K562 (cell line): Measurements from ENCODE around the gene OTOP3. TPM values are rescaled to one million over a fixed set of nuclear protein-coding genes. Genes with fewer than 3 reads are reported as not detected.
A peak's percentile ranks its signal among the peaks of the same experiment; 100 is the strongest.

Experiments
- CREB1 ChIP-seq, 2 experiments: sonication (generic) in 1 of 2; formaldehyde crosslinking in 1 of 2; IDR thresholded peaks; 2 replicates each; pipeline versions ENCODE4 v1.6.1 to v1.8.0; 2012 to 2022; ENCODE audit warnings: inconsistent platforms in 1 of 2, mild to moderate bottlenecking in 1 of 2, missing genetic modification reagents in 1 of 2, moderate library complexity in 1 of 2
- ETS1 ChIP-seq: conservative IDR thresholded peaks from 2 replicates; pipeline ENCODE4 v1.6.1; 2011; ENCODE audit warnings: low read depth, mild to moderate bottlenecking, low read length; ENCODE audit not compliant: control insufficient read depth
- KHSRP ChIP-seq: fragments of 450-650 bp; IDR thresholded peaks from 2 replicates; pipeline ENCODE4 v1.6.1; 2017
- NONO ChIP-seq, 2 experiments: fragments of 200-400 bp in 1 of 2; fragments of 450-650 bp in 1 of 2; formaldehyde crosslinking in 1 of 2; IDR thresholded peaks; 2 replicates each; pipeline ENCODE4 v1.6.1; 2017; ENCODE audit warnings: low read depth in 2 of 2, mild to moderate bottlenecking in 2 of 2, moderate library complexity in 2 of 2, low read length in 1 of 2
- PCBP2 ChIP-seq: fragments of 200-400 bp; formaldehyde crosslinking; IDR thresholded peaks from 2 replicates; pipeline ENCODE4 v1.6.1; 2018; ENCODE audit warnings: low read length, low read depth, mild to moderate bottlenecking, moderate library complexity; ENCODE audit not compliant: poor library complexity, severe bottlenecking
- PHF20 ChIP-seq: fragments of 450-650 bp; IDR thresholded peaks from 2 replicates; pipeline ENCODE4 v1.6.1; 2018; ENCODE audit not compliant: partially characterized antibody
- RCOR1 ChIP-seq, 2 experiments: IDR thresholded peaks; 2 replicates each; pipeline ENCODE4 v1.6.1; 2012; ENCODE audit warnings: low read depth in 2 of 2, low read length in 2 of 2, borderline replicate concordance in 1 of 2, improper control_type of control experiment in 1 of 2
- SIRT6 ChIP-seq: IDR thresholded peaks from one replicate; pipeline ENCODE4 v1.6.1; 2012; ENCODE audit warnings: low read depth, mild to moderate bottlenecking, control low read depth, inconsistent platforms, low read length, moderate library complexity
- TARDBP ChIP-seq: fragments of 450-650 bp; IDR thresholded peaks from 2 replicates; pipeline ENCODE4 v1.6.1; 2016
- TFAP4 ChIP-seq: sonication (generic); formaldehyde crosslinking; IDR thresholded peaks from 2 replicates; pipeline ENCODE4 v1.8.0; 2022; ENCODE audit warnings: missing genetic modification reagents, mild to moderate bottlenecking, moderate library complexity, borderline replicate concordance
- TGIF2 ChIP-seq: sonication (generic); formaldehyde crosslinking; IDR thresholded peaks from 2 replicates; pipeline ENCODE4 v1.8.1; 2022; ENCODE audit warnings: mild to moderate bottlenecking, missing genetic modification reagents, moderate library complexity
- ZBTB33 ChIP-seq: sonication (generic); formaldehyde crosslinking; IDR thresholded peaks from 2 replicates; pipeline ENCODE4 v1.8.1; 2023; ENCODE audit warnings: mild to moderate bottlenecking, missing genetic modification reagents
- ZBTB7A ChIP-seq: IDR thresholded peaks from 2 replicates; pipeline ENCODE4 v1.6.1; 2011; ENCODE audit warnings: low read depth, mild to moderate bottlenecking, low read length, moderate library complexity, borderline replicate concordance; ENCODE audit not compliant: control insufficient read depth
- ZNF609 ChIP-seq: sonication (generic); formaldehyde crosslinking; IDR thresholded peaks from 2 replicates; pipeline ENCODE4 v1.8.1; 2023; ENCODE audit warnings: missing genetic modification reagents, mild to moderate bottlenecking, borderline replicate concordance
- polyA plus RNA-seq, 8 experiments: library from polyadenylated mRNA; depleted of rRNA in 4 of 8; stranded (reverse) in 5 of 8; unstranded in 3 of 8; fragments of >200 nt; fragmentation: Nextera tagmentation in 2 of 8; fragmentation: Illumina TruSeq in 1 of 8; extraction: Ambion mirVana in 2 of 8; extraction: Trizol in 1 of 8; gene quantifications; 2 replicates each; pipeline versions ENCODE4 v1.2.1 to v1.2.3, GENCODE V29; 2011 to 2014; ENCODE audit warnings: inconsistent platforms in 1 of 8, missing spikeins in 1 of 8
- total RNA-seq, 7 experiments: library from RNA; depleted of rRNA in 6 of 7; stranded (reverse); fragments of >200 nt in 6 of 7; fragmentation: Illumina TruSeq in 2 of 7; extraction: Trizol in 2 of 7; gene quantifications; 2 replicates each; pipeline versions ENCODE4 v1.2.1 to v1.2.3, GENCODE V29; 2011 to 2021; ENCODE audit warnings: low replicate concordance in 1 of 7
- TF ChIP-seq, protein P1 (sequence below): sonication (generic); formaldehyde crosslinking; IDR thresholded peaks from 2 replicates; pipeline ENCODE4 v1.8.0; 2022; ENCODE audit warnings: mild to moderate bottlenecking, missing genetic modification reagents

Gene OTOP3
- total and polyA plus RNA-seq, 9 of the 15 experiments (the other 6 are each of a cell fraction or from before 2014, with no cell fraction given): not detected

- TF ChIP-seq ZBTB7A (peak; percentile 65; the same call in 1 of the 2 replicates), SIRT6 (no peak), ZNF609 (CRISPR knock-in tag) (0 out of 2 replicates have a peak, but pooled peaks have one; percentile 68), ETS1 (peak; percentile 59; the same call in 1 of the 2 replicates), PHF20 (peak; percentile 48), ZBTB33 (CRISPR knock-in tag) (peak; percentile 76), NONO (IDR thresholded peaks at IDR 0.05; ENCODE audit: low read depth in 2 of 2, low read length in 1 of 2) (peak; percentile 8 to 46; a peak in 2 of 4 replicates), TFAP4 (CRISPR knock-in tag) (peak; percentile 86), PCBP2 (no peak), TGIF2 (CRISPR knock-in tag) (no peak), RCOR1 (IDR thresholded peaks at IDR 0.05; ENCODE audit: borderline replicate concordance in 1 of 2, low read depth in 2 of 2, low read length in 2 of 2) (peak in 1 of 2 experiments; percentile 58; a peak in 3 of 4 replicates), CREB1 (IDR thresholded peaks at IDR 0.05) (peak; percentile 76), CREB1 (CRISPR knock-in tag; IDR thresholded peaks at IDR 0.05) (peak; percentile 91), TARDBP (peak; percentile 55; the same call in 1 of the 2 replicates), KHSRP (no peak)
- TF ChIP-seq, protein P1, sequence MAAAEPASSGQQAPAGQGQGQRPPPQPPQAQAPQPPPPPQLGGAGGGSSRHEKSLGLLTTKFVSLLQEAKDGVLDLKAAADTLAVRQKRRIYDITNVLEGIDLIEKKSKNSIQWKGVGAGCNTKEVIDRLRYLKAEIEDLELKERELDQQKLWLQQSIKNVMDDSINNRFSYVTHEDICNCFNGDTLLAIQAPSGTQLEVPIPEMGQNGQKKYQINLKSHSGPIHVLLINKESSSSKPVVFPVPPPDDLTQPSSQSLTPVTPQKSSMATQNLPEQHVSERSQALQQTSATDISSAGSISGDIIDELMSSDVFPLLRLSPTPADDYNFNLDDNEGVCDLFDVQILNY (CRISPR knock-in tag): 0 out of 2 replicates have a peak, but pooled peaks have one; percentile 31
Observed at GRCh38 chr17:74981979-74982662, 46.4 kb downstream of the OTOP3 start (continued).
